GM06990 (cell line): ENCODE data around the gene TXNL1.
A peak's percentile ranks its signal among the peaks of the same experiment; 100 is the strongest.

ENCODE experiments used
- DNase-seq: peaks from one replicate; pipeline ENCODE4 v3.0.0-alpha.2; 2011; ENCODE audit not compliant: insufficient read length; ENCODE audit errors: extremely low read depth
- H3K27me3 ChIP-seq: replicated peaks from 2 replicates; pipeline ENCODE4 v1.6.0; 2011; ENCODE audit warnings: low read length; ENCODE audit not compliant: control insufficient read depth, insufficient read depth
- H3K36me3 ChIP-seq: 2 replicates; pipeline ENCODE4 v1.5.1; 2011; ENCODE audit warnings: low read length; ENCODE audit not compliant: control insufficient read depth, insufficient read depth
- H3K4me3 ChIP-seq: replicated peaks from 2 replicates; pipeline ENCODE4 v1.5.1; 2011; ENCODE audit warnings: low read depth, mild to moderate bottlenecking, control low read depth, low read length
- CTCF ChIP-seq: IDR thresholded peaks from 2 replicates; pipeline ENCODE4 v1.5.1; 2011; ENCODE audit warnings: low read length, control low read depth, mild to moderate bottlenecking, inconsistent platforms; ENCODE audit not compliant: insufficient read depth, poor library complexity, severe bottlenecking

Gene TXNL1

GRCh38 chr18:56641714-56642337, 3.4 kb upstream of the TXNL1 start:
- no peaks in the 10 kb centered on the region for H3K36me3 ChIP-seq
- TF ChIP-seq CTCF = no peak
- H3K4me3 ChIP-seq = no peak overlapping the region
- DNase-seq = no peak
- no peaks in the 10 kb centered on the region for H3K27me3 ChIP-seq

- no peak overlapping the region; the same call in 1 of the 2 replicates for H3K4me3 ChIP-seq
- peaks cover 2% of the 10 kb centered on the region; the same call in 1 of the 2 replicates for H3K36me3 ChIP-seq
- no peaks in the 10 kb centered on the region for H3K27me3 ChIP-seq
- no peak for TF ChIP-seq CTCF
- no peak for DNase-seq
These were observed 1.2 kb upstream of the TXNL1 start for GRCh38 chr18:56639571-56639970.

- no peak for DNase-seq
- TF ChIP-seq CTCF = no peak
- H3K36me3 ChIP-seq = peaks cover 2% of the 10 kb centered on the region; the same call in 1 of the 2 replicates
- no peaks in the 10 kb centered on the region for H3K27me3 ChIP-seq
- H3K4me3 ChIP-seq = peak overlapping the region; percentile 98
These were observed 651 bp upstream of the TXNL1 start for GRCh38 chr18:56639104-56639381.

- peak overlapping the region; percentile 98 for H3K4me3 ChIP-seq
- no peak for DNase-seq
- H3K36me3 ChIP-seq = peaks cover 3% of the 10 kb centered on the region
- TF ChIP-seq CTCF = no peak
- no peaks in the 10 kb centered on the region for H3K27me3 ChIP-seq
These were observed 621 bp downstream of the TXNL1 start for GRCh38 chr18:56637711-56638231.

GRCh38 chr18:56637176-56637575, 1.2 kb downstream of the TXNL1 start:
- no peak for DNase-seq
- Histone ChIP-seq H3K4me3 (peak overlapping the region; percentile 98), H3K36me3 (peaks cover 3% of the 10 kb centered on the region), H3K27me3 (no peaks in the 10 kb centered on the region)
- TF ChIP-seq CTCF = no peak

GRCh38 chr18:56635007-56635406, 3.4 kb downstream of the TXNL1 start:
- Histone ChIP-seq H3K4me3 (no peak overlapping the region), H3K27me3 (no peaks in the 10 kb centered on the region), H3K36me3 (peaks cover 3% of the 10 kb centered on the region)
- no peak for TF ChIP-seq CTCF
- DNase-seq = no peak
